HG03520 (cell line): ENCODE data around the gene FAR2.

Experiments used
- ATAC-seq: cut with Tn5 transposase; IDR thresholded peaks from one replicate; pipeline ENCODE4 v1.9.1; 2021; ENCODE audit warnings: mild to moderate bottlenecking, moderate library complexity; ENCODE audit not compliant: unreplicated experiment

The FAR2 gene

GRCh38 chr12:29200586-29200985 lies 51.5 kb downstream of the FAR2 start:
- no peak for ATAC-seq

DNA sequence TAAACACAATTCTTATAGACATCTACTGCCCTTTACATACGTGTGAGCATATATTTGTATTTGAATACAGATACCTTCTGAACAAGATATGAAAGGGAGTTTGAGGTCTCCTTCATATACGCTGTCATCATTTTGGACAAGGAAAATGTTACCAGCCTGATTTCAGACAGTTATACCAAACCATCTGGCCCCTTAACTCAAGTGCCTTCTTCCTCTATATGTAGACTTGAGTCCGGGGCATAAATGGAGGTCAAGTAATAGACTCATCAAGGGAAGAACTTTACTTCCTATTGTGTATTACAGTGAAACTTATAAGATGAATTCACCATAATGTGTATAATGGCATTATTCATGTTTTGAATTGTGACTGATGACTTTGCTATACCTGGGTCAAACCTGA lies 52.2 kb downstream of the FAR2 start:
- ATAC-seq, result no peak

DNA sequence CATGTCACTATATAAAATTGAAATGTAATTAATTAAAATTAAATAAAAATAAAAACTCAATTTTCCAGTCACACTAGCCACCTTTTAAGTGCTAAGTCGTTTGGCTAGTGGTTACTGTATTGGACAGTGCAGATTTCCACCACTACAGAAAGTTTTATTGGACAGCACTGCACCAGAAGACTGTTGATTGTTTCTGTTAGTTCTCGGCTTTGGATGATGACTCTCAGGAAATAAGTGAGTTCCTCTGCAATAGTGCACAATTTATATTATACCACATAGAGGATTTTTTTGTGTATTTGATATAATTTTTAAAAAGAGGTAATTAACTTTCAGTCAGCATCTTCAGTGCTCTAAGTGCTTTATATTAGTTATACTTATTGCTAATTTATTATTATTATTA lies 52.7 kb downstream of the FAR2 start:
- no peak for ATAC-seq

DNA sequence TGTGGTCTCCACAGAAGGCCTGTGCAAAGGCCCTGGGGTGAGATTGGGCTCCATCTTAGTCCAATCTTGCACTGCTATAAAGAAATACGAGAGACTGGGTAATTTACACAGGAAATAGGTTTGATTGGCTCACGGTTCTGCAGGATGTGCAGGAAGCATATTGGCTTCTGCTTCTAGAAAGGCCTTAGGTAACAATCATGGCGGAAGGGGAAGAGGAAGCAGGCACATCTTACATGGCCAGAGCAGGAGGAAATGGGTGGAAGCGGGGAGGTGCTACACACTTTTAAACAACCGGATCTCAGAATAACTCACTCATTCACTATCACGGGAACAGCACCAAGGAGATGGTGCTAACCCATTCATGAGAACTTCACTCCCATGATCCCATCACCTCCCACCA lies 55.4 kb downstream of the FAR2 start:
- ATAC-seq, result no peak

- ATAC-seq, result no peak
Measured at GRCh38 chr12:29207120-29207519, 58.0 kb downstream of the FAR2 start.

GRCh38 chr12:29208060-29208459 lies 59.0 kb downstream of the FAR2 start:
- no peak for ATAC-seq

GRCh38 chr12:29208936-29209701 lies 60.0 kb downstream of the FAR2 start:
- no peak for ATAC-seq

GRCh38 chr12:29211696-29212095 lies 62.6 kb downstream of the FAR2 start:
- ATAC-seq, result no peak

- no peak for ATAC-seq
Measured at GRCh38 chr12:29212682-29213403, 63.8 kb downstream of the FAR2 start.

DNA sequence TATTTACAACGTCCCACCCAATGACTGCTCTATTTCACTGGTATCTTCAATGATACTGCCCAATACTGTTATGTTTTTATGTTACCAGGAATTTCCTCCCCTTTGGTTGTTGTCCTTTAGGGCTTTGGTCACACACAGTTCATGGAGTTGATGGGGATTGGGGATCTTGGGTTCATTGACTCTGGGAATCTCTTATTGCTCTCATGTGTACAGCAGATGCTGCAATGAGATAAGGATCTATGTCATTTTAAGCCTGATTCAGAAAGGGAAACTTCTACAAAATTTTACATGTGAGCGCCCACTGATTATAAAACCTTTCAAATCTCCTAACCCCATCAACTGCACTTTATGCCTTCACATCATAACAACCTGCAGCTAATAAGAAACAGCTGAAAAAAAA lies 67.2 kb downstream of the FAR2 start:
- no peak for ATAC-seq

GRCh38 chr12:29216797-29217575 lies 67.9 kb downstream of the FAR2 start:
- no peak for ATAC-seq

DNA sequence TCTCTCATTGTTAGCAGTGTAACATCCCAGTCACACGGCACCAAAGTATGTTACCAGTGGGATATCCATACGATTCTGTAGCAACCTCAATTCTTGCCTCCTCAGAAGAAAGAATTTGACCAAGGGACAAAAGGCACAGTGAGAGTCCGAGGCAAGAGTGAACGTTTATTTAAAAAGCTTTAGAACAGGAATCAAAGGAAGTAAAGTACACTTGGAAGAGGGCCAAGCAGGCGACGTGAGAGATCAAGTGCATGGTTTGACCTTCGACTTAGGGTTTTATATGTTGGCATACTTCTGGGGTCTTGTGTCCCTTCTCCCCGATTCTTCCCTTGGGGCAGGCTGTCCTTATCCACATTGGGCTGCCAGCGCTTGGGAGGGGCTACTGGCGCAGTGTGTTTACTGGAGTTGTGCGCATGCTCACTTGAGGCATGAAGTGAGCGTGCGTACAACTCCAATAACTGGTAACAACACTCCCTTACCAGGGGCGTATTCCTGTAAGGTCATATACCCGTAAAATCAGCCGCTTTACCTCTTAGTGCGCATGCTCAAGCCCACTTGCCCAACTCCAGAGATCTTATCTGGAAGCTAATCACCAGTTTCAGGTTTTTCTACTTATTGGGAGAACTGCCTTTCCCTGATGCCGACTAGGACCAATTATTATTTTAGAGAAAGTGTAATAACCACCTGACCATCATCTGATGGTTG lies 71.7 kb downstream of the FAR2 start:
- ATAC-seq, result no peak

DNA sequence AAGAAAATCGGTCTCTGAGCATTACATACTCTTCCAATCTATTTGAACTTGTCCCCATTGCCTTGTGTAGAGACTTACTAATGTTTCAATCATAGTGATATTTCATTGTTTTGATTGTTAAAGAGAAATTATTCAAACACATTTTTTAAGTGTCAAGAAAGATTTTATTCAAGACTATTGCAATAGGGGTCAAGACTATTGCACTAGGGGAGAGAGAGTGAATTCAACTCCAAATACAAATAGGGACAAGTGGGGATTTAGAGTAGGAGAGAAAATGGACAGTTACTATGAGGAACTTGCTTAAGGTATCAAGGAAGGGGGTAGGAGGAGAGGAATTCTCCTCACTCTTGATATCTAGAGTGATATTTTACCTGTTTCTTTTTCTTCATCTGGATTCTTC lies 73.1 kb downstream of the FAR2 start:
- ATAC-seq, result no peak

- no peak for ATAC-seq
Measured at GRCh38 chr12:29223426-29223825, 74.3 kb downstream of the FAR2 start.

DNA sequence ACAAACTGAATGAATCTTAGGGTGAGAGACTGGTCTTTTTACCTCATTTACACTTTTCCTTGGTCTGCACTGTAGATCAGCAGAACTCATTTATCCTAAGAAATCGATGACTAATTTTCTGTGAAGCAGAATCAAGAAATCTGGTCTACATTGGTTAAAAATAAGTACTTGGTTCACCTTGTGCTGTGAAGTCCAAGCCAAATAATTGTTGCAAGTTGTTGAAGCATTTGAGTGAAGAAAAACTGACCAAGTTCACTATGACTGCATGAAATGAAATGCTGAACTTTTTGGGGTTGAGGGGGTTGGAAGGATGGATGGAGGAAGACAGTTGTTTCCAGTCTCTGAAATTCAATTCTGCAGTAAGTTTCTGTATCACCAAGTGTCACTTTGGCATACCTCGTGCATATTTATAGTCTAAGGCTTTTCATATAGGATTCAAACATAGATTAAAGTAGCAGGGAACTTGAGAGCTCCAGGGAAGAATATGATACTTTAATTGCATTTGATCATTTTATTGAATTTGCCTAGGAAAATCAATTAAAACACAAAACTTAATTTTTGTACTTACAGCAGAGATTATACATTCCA lies 75.0 kb downstream of the FAR2 start:
- no peak for ATAC-seq

- no peak for ATAC-seq
Measured at GRCh38 chr12:29224572-29224971, 75.5 kb downstream of the FAR2 start.

DNA sequence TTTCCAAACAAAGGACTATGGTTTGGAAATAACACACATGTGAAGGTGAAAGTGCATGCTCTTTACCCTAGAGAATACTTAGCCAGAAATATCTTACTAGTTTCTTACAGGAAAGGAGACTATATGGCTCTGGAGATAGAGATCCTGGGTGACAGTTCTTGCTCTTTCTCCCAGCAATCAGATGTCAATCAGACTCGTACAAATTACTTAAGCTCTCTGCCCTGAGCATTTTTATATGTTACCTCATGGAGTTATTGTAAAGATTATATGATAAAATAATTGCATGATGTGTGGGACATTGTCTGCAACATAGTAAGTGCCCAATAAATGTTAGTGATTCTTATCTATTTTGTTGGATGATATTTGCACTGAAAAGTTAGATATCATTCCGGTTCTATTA lies 76.8 kb downstream of the FAR2 start:
- no peak for ATAC-seq

DNA sequence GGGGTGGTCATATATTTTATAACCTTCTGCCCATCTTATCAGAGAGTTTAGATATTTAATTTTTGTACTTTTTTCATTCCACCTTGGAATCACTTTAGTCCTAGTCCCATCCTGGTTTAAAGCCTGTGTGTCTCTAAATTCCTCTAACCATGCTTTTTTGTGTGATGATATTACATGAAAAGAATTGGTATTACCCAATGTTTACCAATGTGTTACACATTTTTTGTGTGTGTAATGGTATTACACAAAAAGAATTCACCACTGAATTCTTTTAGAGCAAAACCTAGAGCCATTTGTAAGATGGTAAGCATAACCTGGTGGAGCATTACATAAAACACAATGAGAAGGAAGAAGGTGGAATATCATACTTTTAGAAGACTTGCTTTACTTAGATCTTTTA lies 77.5 kb downstream of the FAR2 start:
- ATAC-seq, result no peak

- no peak for ATAC-seq
Measured at GRCh38 chr12:29228474-29229157, 79.5 kb downstream of the FAR2 start.

DNA sequence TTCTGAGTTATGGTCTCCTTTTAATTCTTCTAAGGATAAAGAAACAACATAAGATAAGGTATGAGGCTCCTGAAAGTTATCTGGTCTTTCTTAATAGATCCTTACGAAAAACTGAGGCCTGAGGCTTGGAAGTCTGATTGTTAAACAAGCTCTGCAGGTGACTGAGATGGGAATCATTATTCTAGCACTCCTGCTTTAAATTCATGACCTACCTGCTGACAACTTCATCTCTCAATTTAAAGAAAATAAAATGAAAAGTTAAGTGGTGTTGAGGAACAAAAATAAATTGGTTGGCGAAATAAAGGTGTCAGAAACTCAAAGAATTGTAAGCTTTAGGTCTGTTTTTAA lies 80.1 kb downstream of the FAR2 start:
- ATAC-seq, result no peak
